Subcutaneous adipose tissue (tissue), 4 donors: ENCODE measurements around the gene SSH2. TPM values are rescaled to one million over a fixed set of nuclear protein-coding genes. Genes with fewer than 3 reads are reported as not detected.

Experiments used
- total RNA-seq, 4 donors: library from RNA; depleted of rRNA; stranded (reverse); fragments of >200 nt; gene quantifications; one replicate each; pipeline ENCODE4 v1.1.0, GENCODE V29; 2016
- TF ChIP-seq, protein P1 (sequence below): fragments of 450-650 bp; IDR thresholded peaks from one replicate; pipeline ENCODE4 v1.5.1; 2016; ENCODE audit warnings: low read depth, mild to moderate bottlenecking, control low read depth, antibody characterized with exemption, moderate library complexity

SSH2 gene
- total RNA-seq, 4 donors from 2014 or later, result 51.8 to 70.6 (median 61.4) TPM

DNA sequence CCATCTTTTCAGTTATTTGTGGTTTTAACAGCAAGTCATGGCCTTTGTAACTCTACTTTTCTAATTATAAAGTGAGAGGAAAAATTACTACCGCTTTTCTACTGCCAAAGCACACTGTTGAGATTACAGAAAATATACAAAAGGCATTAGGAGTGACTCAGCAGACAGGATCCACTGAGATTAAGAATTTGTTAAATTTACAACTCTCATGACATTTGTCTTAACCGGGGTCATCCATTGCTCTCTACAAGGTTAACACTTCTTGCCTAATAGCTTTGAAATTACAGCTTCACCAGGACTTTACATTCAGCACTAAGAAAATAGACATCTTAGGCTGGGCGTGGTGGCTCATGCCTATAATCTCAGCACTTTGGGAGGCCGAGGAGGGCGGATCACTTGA is 93.4 kb downstream of the SSH2 start:
- TF ChIP-seq, protein P1, sequence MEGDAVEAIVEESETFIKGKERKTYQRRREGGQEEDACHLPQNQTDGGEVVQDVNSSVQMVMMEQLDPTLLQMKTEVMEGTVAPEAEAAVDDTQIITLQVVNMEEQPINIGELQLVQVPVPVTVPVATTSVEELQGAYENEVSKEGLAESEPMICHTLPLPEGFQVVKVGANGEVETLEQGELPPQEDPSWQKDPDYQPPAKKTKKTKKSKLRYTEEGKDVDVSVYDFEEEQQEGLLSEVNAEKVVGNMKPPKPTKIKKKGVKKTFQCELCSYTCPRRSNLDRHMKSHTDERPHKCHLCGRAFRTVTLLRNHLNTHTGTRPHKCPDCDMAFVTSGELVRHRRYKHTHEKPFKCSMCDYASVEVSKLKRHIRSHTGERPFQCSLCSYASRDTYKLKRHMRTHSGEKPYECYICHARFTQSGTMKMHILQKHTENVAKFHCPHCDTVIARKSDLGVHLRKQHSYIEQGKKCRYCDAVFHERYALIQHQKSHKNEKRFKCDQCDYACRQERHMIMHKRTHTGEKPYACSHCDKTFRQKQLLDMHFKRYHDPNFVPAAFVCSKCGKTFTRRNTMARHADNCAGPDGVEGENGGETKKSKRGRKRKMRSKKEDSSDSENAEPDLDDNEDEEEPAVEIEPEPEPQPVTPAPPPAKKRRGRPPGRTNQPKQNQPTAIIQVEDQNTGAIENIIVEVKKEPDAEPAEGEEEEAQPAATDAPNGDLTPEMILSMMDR, result no peak

DNA sequence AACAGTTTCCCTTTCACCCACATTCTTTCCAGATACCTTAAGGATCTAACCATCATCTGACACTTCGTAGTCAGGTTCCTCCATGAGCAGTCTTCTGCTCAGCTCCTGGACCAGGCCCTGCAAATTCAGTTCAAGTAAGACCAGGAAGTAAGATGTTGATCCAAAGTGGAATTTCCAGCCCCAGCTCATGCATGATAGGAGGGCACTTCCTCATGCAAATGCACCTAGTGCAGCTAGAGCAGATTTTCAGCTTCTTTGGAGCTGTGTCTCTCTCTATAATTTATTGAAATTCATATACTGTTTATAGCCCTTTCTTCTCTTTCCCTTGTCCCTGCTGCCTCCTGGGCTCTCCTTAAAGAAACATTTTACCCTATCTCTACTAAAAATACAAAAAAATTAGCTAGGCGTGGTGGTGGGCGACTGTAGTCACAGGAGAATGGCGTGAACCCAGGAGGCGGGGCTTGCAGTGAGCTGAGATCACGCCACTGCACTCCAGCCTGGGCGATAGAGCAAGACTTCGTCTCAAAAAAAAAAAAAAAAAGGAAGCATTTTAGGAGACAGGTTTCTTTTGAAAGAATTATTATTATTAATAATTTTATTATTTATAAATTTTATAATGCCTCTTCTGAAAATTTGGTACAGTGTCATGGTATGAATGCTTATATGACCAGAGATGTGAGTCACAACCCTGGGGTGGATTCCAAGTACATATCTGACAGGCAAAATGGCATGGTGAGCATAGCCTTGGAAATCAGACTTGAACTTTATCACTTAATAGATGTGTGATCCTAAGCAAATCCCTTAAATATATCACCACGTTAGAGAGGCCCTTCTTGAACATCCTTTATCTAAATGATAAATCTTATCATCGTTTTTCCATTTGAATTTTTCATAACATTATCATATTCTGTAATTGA is 94.3 kb downstream of the SSH2 start:
- TF ChIP-seq, protein P1, result no peak

DNA sequence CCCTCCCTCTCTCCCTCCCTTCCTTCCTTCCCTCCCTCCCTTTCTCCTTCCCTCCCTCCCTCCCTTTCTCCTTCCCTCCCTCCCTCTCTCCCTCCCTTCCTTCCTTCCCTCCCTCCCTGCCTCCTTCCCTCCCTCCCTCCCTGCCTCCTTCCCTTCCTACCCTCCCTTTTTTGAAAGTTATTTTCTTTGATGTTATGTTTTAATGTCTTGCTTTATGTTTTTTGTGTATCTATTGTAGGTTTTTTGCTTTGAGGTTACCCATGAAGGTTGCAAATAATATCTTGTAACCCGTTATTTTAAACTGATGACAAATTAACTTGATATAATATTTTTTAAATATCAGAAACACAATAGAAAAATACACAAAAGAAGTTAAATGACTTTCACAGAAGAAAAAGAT is 96.2 kb downstream of the SSH2 start:
- TF ChIP-seq, protein P1, result no peak

DNA sequence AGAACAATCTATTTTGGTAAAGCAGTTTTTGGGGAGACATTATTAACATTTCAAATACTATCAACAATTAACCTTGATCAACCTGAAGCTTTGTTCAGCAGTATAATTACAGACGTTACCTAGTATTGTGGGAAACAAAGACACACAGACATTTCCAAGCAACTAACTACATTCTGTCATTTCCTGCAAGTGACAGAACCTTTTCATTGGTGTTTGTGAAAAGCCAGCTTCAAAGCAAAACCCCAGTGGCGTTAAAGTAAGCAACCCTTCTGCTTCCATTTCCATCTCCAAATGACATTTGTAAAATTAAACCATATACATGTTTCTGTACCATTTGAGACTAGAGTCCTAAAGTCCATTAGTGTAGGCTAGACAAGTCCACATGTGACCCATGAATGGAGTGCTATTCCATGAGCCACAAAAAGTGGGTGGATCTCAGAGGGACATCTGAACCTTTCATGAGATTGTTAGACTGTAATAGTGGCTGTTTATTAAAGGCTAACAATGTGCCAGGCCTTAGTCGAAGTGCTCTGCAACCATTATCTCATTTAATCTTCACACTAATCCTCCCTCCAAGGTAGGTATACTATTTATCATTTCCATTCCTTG is 101.2 kb downstream of the SSH2 start:
- TF ChIP-seq, protein P1, result no peak

DNA sequence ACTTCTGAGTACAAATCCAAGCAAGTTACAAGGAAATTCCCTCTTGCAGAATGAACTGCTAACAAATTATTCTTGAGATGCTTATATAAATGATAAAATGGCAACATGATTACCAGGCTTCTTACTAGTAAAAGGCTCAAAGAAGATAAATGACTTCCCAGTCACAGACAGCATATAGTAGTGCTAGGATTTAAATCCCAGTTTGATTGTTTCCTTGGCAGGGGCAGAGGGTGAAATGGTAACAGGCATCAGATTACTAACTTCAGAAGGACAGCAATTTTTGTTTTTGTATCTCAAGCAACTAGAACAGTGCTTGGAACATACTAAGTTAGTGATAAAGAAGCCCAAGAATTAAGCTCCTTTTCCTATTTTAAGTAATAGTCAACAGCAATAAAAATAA is 102.8 kb downstream of the SSH2 start:
- TF ChIP-seq, protein P1, result no peak

DNA sequence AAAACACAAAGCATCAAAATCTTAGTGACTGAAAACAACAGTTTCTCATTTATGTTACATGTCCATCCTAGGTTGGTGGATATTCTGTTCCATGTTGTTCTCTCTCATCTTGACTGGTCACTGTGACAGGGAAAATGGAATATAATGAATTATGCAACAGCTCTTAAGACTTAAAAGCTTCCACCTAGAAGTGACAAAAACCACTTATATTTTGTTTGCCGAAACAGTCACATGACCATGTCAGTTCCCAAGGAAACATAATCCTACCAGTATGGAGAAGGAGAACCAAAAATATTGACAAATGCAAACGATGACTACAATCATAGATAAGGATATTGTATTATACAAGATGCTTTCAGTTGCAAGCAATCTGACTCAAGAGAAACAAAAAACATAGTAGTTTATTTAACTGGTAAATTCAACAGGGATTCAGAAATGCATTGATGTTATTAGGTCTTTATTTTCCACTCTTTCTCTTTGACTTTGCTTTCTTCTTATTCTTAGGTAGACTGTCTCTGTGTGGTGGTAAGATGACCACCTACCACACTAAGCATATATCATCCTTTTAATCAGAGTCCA is 103.8 kb downstream of the SSH2 start:
- TF ChIP-seq, protein P1, result no peak

DNA sequence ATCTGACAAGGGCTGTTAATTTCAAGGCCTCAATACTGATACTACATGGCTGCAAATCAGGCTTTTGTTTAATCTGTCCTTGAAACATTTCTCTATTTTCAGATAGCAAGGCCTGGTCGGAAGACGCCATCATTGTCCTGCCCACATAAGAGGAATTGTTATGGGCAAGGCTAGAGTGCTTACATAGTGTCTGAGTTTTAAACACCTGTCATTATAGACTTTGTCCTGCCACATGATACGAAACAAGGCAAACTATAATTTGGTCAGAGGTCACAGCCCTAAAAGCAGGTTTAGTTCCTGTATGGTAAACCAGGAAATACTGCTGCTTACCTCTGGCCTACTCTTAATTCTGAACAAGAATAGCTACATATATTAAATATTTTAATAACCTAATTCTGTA is 104.4 kb downstream of the SSH2 start:
- TF ChIP-seq, protein P1, result no peak
